GM19240 (cell line): ENCODE measurements around the gene CYP21A2.
"Not testable (repeated sequence)": the region's sequence is repeated elsewhere in the genome, so short reads cannot be mapped to it uniquely, and the experiment has no call there.

Experiments
- DNase-seq: peaks from one replicate; pipeline ENCODE4 v3.0.0; 2011; ENCODE audit warnings: low spot score; ENCODE audit not compliant: insufficient read length

Gene CYP21A2

GRCh38 chr6:32052626-32053025, 14.4 kb downstream of the CYP21A2 start:
- not testable (repeated sequence) for DNase-seq

GRCh38 chr6:32053314-32053713, 15.1 kb downstream of the CYP21A2 start:
- not testable (repeated sequence) for DNase-seq

GRCh38 chr6:32055756-32056155, 17.5 kb downstream of the CYP21A2 start:
- not testable (repeated sequence) for DNase-seq

- no peak for DNase-seq
Observed at GRCh38 chr6:32056254-32056653, 18.0 kb downstream of the CYP21A2 start.

- no peak for DNase-seq
Observed at GRCh38 chr6:32057966-32058365, 19.8 kb downstream of the CYP21A2 start.

GRCh38 chr6:32058511-32058963, 20.3 kb downstream of the CYP21A2 start:
- DNase-seq, result no peak

- DNase-seq, result no peak
Observed at GRCh38 chr6:32060966-32061655, 22.9 kb downstream of the CYP21A2 start.

- no peak for DNase-seq
Observed at GRCh38 chr6:32064706-32065105, 26.5 kb downstream of the CYP21A2 start.

- not testable (repeated sequence) for DNase-seq
Observed at GRCh38 chr6:32067521-32067920, 29.3 kb downstream of the CYP21A2 start.

- not testable (repeated sequence) for DNase-seq
Observed at GRCh38 chr6:32068315-32068714, 30.1 kb downstream of the CYP21A2 start.

- DNase-seq, result no peak
Observed at GRCh38 chr6:32068867-32069266, 30.7 kb downstream of the CYP21A2 start.

GRCh38 chr6:32069460-32069859, 31.2 kb downstream of the CYP21A2 start:
- no peak for DNase-seq

- no peak for DNase-seq
Observed at GRCh38 chr6:32069878-32070515, 31.8 kb downstream of the CYP21A2 start.

GRCh38 chr6:32070814-32071543, 32.8 kb downstream of the CYP21A2 start:
- DNase-seq, result no peak

- no peak for DNase-seq
Observed at GRCh38 chr6:32073101-32073500, 34.9 kb downstream of the CYP21A2 start.

GRCh38 chr6:32073613-32074012, 35.4 kb downstream of the CYP21A2 start:
- DNase-seq, result no peak

- no peak for DNase-seq
Observed at GRCh38 chr6:32074996-32075532, 36.8 kb downstream of the CYP21A2 start.

- no peak for DNase-seq
Observed at GRCh38 chr6:32075781-32076180, 37.6 kb downstream of the CYP21A2 start.

GRCh38 chr6:32076321-32076809, 38.1 kb downstream of the CYP21A2 start:
- DNase-seq, result no peak

GRCh38 chr6:32079566-32080290, 41.5 kb downstream of the CYP21A2 start:
- no peak for DNase-seq
